Measurements from ENCODE around the gene EVC2. TPM values are rescaled to one million over a fixed set of nuclear protein-coding genes. Genes with fewer than 3 reads are reported as not detected.

EVC2 gene
- total RNA-seq, 1 donor from 2014 or later: 12.6 TPM

DNA sequence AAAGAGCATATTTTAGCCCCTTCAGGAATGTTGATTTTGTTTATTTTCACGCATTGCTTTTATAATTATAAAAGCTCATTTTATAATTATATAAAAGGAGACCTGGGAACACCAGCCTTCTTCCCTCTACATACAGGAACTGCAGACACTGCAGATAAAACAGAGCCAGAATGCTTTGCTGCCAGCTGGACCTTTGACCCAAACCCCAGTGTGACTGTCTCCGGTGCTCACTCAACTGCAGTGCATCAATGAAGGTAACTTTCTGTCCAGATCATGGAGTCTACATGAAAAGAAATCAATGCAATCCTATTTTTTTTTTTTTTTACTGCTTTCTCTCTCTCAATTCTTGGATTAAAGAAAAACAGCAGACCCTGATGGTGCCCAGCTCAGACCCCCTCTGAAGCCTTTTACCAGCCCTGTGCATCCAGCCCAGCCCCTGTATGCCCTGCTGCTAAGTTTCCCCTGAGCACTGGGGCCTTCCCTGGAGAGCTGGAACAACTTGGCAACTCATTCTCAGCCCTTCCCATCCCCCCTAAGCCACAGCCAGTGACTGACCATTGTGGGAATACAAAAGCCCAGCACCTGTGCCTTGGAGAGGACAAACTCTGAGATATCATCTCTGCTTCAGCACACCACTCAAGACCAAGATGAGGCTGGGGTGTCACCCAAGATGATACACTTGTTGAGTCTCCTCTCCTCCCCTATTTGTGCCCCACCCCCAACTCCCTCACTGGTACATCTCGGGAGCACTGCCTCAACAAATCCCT lies 182.1 kb downstream of the EVC2 start:
- Histone ChIP-seq H3K4me3 (ENCODE audit: low read depth, low read length) (no peak overlapping the region), H3K36me3 (ENCODE audit: control insufficient read depth, insufficient read depth, low read length) (peaks cover 2% of the 10 kb centered on the region), H3K27me3 (ENCODE audit: control insufficient read depth, insufficient read depth, low read length) (no peaks in the 10 kb centered on the region)
- TF ChIP-seq CTCF (IDR thresholded peaks at IDR 0.05; ENCODE audit: insufficient read depth, low read length, poor library complexity, severe bottlenecking): no peak
- no peak for DNase-seq (ENCODE audit: low read depth)

DNA sequence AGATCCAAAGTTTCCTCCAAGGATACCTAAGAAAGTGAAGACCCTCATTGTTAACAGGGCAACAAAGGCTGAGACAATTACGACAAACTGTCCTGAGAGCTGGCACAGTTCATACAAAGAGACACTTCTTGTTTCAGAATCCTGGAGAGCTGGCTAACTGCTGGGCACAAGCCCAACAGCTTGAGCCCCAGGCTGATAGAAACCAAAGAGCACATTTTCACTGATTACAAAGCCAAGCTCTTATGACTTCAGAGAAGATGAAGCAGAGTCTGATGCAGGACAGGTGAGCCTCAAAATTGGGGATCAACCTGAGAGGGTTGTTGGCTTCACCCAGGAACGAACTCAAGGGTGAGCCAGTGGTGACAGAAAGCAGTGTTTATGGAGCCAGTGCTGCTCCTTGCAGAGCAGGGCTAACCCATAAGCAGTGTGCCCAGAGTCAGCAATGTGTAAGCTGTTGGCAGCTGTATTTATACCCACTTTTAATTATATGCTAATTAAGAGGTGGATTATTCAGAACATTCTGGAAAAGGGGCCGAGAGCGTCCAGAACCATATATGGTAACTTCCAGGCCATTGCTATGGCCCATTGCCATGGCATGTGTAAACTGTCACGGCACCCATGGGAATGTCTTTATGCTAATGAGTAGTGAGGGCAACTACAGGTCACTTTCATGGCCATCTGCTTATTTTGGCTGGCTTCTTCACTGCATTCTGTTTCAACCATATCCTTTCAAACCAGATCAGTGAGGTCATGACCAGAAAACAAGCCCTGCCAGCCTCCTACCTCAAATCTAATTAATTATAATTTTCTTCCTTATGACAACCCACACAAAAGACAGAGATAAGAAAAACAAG lies 183.7 kb downstream of the EVC2 start:
- no peak for DNase-seq (ENCODE audit: low read depth)
- Histone ChIP-seq H3K27me3 (ENCODE audit: control insufficient read depth, insufficient read depth, low read length) (no peaks in the 10 kb centered on the region), H3K4me3 (ENCODE audit: low read depth, low read length) (no peak overlapping the region), H3K36me3 (ENCODE audit: control insufficient read depth, insufficient read depth, low read length) (peaks cover 2% of the 10 kb centered on the region)
- no peak for TF ChIP-seq CTCF (IDR thresholded peaks at IDR 0.05; ENCODE audit: insufficient read depth, low read length, poor library complexity, severe bottlenecking)

DNA sequence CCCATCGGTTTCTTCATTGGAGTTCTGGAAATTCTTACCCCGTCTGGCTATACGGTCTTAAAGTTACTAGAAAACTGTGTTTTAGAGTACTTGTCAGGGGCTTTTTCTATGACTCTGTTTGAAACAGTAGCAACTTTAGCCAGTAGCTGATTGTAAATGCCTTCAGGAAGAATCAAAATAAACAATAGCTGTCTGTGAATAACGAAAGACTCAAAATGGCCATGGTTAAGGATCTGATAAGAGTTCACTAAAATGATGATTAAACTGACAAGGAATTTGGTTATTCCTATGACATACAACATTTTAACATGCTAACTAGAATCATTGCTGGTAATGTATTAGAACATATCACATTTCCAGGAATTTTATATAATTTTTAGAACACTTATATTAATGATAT lies 191.0 kb downstream of the EVC2 start:
- TF ChIP-seq CTCF (IDR thresholded peaks at IDR 0.05; ENCODE audit: insufficient read depth, low read length, poor library complexity, severe bottlenecking): no peak
- no peak overlapping the region for H3K4me3 ChIP-seq (ENCODE audit: low read depth, low read length)

GRCh38 chr4:5515646-5516045 lies 192.7 kb downstream of the EVC2 start:
- Histone ChIP-seq H3K27me3 (ENCODE audit: control insufficient read depth, insufficient read depth, low read length) (no peaks in the 10 kb centered on the region), H3K4me3 (ENCODE audit: low read depth, low read length) (no peak overlapping the region), H3K36me3 (ENCODE audit: control insufficient read depth, insufficient read depth, low read length) (no peaks in the 10 kb centered on the region)
- no peak for DNase-seq (ENCODE audit: low read depth)
- TF ChIP-seq CTCF (IDR thresholded peaks at IDR 0.05; ENCODE audit: insufficient read depth, low read length, poor library complexity, severe bottlenecking): no peak

More for the DNA sequence above, 191.0 kb downstream of the EVC2 start:
- no peaks in the 10 kb centered on the region for H3K36me3 ChIP-seq (ENCODE audit: control insufficient read depth, insufficient read depth, low read length)
- no peak for DNase-seq (ENCODE audit: low read depth)
- no peaks in the 10 kb centered on the region for H3K27me3 ChIP-seq (ENCODE audit: control insufficient read depth, insufficient read depth, low read length)

Other genes starting within 250 kb of the EVC2 start
- gene EVC, start 2.6 kb upstream of the EVC2 start, total RNA-seq: 41.4 and 52.7 TPM in 2 replicates
- gene CRMP1, start 184.5 kb upstream of the EVC2 start, total RNA-seq: 15.4 and 16.5 TPM in 2 replicates

All from kidney epithelial cell (primary cell).